Measurements from ENCODE around the gene CDC45.

Gene CDC45

GRCh38 chr22:19448076-19448607 lies 31.6 kb upstream of the CDC45 start:
- DNase-seq, result peak; percentile 58

- DNase-seq, result no peak
Observed at GRCh38 chr22:19448739-19449421, 30.8 kb upstream of the CDC45 start.

- DNase-seq, result no peak
Observed at GRCh38 chr22:19449422-19449767, 30.3 kb upstream of the CDC45 start.

GRCh38 chr22:19450363-19451175 lies 29.2 kb upstream of the CDC45 start:
- no peak for DNase-seq

- no peak for DNase-seq
Observed at GRCh38 chr22:19451570-19451969, 28.1 kb upstream of the CDC45 start.

- no peak for DNase-seq
Observed at GRCh38 chr22:19453718-19454117, 26.0 kb upstream of the CDC45 start.

GRCh38 chr22:19454156-19454555 lies 25.6 kb upstream of the CDC45 start:
- no peak for DNase-seq

- DNase-seq, result no peak
Observed at GRCh38 chr22:19455033-19455432, 24.7 kb upstream of the CDC45 start.

- no peak for DNase-seq
Observed at GRCh38 chr22:19455585-19456370, 23.9 kb upstream of the CDC45 start.

- DNase-seq, result no peak
Observed at GRCh38 chr22:19456541-19456940, 23.2 kb upstream of the CDC45 start.

GRCh38 chr22:19457828-19458428 lies 21.8 kb upstream of the CDC45 start:
- no peak for DNase-seq

GRCh38 chr22:19460036-19460435 lies 19.7 kb upstream of the CDC45 start:
- DNase-seq, result no peak

GRCh38 chr22:19461506-19461905 lies 18.2 kb upstream of the CDC45 start:
- DNase-seq, result no peak

- DNase-seq, result no peak
Observed at GRCh38 chr22:19463008-19463407, 16.7 kb upstream of the CDC45 start.

- no peak for DNase-seq
Observed at GRCh38 chr22:19463491-19464469, 15.9 kb upstream of the CDC45 start.

- DNase-seq, result no peak
Observed at GRCh38 chr22:19464546-19464945, 15.2 kb upstream of the CDC45 start.

- no peak for DNase-seq
Observed at GRCh38 chr22:19464975-19465374, 14.7 kb upstream of the CDC45 start.

- DNase-seq, result no peak
Observed at GRCh38 chr22:19466126-19466716, 13.5 kb upstream of the CDC45 start.

- DNase-seq, result no peak
Observed at GRCh38 chr22:19466848-19467752, 12.6 kb upstream of the CDC45 start.

- no peak for DNase-seq
Observed at GRCh38 chr22:19467912-19468311, 11.8 kb upstream of the CDC45 start.

Measured in NCI-H774 (cell line).